Measurements from ENCODE around the gene CDH5.
"Not testable (repeated sequence)": the region's sequence is repeated elsewhere in the genome, so short reads cannot be mapped to it uniquely, and the experiment has no call there.

The CDH5 gene

DNA sequence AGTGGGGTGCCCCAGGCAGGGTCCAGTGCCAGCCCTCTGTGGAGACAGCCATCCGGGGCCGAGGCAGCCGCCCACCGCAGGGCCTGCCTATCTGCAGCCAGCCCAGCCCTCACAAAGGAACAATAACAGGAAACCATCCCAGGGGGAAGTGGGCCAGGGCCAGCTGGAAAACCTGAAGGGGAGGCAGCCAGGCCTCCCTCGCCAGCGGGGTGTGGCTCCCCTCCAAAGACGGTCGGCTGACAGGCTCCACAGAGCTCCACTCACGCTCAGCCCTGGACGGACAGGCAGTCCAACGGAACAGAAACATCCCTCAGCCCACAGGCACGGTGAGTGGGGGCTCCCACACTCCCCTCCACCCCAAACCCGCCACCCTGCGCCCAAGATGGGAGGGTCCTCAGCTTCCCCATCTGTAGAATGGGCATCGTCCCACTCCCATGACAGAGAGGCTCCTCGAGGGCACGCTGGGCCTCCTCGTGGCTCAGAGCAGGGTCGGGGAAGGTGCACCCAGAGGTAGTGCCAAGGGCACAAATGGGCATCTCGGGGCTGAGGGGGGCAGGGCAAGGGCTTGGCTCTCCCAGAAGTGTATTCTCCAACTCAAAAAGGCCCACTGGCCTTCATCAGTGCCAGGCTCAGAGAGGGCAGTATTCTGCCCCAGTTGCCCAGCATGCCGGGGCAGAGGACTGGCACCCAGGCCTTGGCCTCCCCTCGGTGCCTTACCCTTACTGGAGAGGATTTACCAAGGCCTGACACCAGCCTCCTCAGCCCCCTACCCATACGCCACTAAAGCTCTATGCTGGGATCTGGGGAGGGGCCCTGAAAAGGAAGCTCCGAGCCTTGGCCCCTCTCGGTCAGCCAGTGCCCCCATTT, at the start of gene CDH5:
Gene CDH5, plus strand, starts transcription at position 259 of the 867 bp plus-strand sequence. CDS start 12,647 bp downstream, outside the sequence.
- no peak for DNase-seq

DNA sequence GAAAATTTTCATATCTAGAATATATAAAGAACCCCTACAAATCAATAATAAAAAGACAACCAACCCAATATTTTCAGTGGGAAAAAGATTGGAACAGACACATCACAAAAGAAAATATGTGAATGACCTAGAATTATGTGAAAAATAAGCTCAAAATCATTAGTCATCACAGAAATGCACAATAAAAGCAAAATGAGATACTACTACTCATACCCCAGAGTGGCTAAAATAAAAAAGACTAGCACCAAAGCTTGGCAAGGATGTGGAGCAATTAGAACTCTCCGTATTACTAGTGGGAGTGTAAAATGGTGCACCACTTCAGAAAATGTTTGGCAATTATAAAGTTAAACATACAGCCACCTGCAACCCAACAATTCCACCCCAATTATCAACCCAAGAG, 48.0 kb upstream of the CDH5 start:
- peak; percentile 74 for DNase-seq

GRCh38 chr16:66320774-66321173, 45.7 kb upstream of the CDH5 start:
- no peak for DNase-seq

GRCh38 chr16:66322174-66322573, 44.3 kb upstream of the CDH5 start:
- no peak for DNase-seq

GRCh38 chr16:66324815-66325515, 41.5 kb upstream of the CDH5 start:
- DNase-seq: no peak

DNA sequence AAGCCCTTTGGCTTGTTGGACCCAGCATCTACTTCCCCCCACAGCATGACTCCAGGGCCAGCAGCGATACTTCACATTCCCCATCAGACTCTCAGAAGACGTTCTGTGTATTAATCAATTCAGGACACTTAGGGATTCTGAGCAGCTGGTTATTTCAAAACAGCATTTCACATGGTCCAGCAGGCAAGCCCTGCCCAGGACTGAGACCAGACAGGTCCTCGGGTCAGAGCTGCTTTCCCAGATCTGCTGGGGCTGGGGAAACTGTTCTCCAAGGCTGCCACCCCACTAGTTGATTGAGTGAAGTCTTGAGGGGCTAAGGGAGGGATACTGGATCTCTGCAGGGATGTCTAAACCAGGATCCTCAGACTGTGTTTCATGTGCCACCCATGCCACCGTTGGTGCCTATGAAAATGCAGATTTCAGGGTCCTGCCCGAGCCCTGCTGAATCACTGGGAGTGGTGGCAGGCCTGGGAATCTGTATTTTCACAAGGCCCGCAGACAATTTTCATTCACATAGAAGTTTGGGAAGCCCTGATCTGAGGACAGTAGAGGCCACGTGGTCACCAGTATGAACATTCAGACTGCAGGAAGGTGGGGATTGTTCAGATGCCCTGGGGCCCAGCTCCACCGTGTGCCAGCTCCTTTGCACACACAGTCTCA, 40.6 kb upstream of the CDH5 start:
- no peak for DNase-seq

GRCh38 chr16:66326991-66327513, 39.4 kb upstream of the CDH5 start:
- DNase-seq: peak; percentile 62

- DNase-seq: no peak
These were observed 38.2 kb upstream of the CDH5 start for GRCh38 chr16:66328282-66328681.

DNA sequence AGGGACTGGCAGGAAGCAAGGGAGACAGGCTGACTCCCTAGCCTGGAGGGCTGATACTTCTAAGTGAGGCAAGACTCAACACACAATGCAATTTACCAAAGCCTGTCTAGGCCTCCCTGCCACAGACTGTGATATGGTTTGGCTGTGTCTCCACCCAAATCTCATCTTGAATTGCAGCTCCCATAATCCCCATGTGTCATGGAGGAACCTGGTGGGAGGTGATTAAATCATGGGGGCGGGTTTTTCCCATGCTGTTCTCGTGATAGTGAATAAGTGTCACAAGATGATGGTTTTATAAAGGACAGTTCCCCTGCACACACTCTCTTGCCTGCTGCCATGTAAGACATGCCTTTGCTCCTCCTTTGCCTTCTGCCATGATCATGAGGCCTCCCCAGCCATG, 35.0 kb upstream of the CDH5 start:
- not testable (repeated sequence) for DNase-seq

DNA sequence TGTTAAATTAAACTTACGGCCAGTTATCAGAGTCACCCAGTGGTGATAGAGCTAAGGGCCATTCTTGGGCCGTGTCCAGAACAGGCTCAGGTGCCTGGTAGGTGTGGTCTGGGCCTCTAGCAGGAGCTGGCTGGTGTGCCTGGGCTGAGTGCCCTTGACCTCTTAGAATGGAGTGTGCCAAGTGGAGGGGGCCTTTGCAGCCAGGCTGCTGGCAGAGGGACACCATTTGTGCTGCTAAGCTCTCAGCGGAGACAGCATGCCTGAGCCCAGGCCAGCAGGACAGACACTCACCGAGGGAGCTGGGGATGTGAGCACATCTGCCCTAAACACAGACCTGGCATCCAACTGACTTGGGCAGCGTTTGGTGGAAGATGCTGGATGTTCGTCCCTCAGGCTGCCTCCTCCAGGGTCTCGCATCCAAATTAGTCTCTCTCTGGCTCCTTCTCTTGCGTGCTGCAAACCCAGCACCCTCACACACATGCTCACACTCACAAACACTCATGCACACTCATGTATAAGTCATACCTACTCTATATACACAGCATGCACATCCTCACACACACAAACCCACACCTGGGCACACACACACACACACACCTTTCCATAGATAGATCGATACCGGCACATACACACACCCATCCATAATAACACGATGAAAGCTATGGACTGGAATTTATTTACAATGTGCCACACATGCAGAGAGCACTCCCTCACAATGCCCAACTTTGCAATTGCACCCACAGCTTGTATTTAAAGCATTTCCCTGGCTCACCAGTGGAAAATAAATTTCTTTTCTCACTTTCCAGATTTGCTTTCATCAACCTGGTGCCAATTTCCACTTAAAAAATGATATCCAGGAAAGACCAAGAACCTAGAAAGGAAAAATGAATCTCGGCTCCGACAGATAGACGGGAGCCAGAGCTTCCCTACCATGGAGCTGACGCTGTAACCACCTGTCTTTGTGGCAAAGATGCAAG, 33.6 kb upstream of the CDH5 start:
- no peak for DNase-seq

DNA sequence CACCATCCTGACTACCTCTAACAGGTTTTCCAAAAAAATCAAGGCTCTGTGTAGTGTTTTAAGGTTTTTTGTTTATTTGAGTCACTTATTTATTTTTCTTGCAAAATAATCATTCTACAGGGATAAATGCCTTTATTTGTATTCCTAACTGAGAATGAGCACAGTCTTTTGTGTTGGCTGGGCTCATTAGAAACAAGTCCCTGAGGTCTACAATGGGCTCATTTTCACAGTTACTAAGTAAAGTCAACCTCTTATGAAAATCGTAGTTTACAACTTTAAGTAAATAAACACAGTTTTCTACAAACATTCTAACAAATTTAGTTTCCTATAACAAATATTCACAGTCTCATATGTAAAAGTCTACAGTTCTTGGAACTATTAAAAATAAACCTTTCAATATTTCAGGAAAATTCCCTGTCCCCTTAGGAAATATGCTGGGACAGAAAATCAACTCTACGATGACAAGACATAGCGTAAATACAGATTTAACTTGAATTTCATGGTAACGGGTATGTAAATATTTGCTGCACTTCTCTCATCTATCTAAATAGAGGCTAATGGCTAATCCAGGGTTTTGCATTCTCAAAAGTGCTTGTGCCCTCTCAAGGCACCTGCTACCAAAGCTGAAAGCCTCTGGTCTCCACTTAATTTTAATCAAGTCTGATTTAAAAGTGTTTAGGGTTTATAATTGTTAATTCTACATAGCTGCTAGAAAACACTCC, 31.5 kb upstream of the CDH5 start:
- peak; percentile 81 for DNase-seq

DNA sequence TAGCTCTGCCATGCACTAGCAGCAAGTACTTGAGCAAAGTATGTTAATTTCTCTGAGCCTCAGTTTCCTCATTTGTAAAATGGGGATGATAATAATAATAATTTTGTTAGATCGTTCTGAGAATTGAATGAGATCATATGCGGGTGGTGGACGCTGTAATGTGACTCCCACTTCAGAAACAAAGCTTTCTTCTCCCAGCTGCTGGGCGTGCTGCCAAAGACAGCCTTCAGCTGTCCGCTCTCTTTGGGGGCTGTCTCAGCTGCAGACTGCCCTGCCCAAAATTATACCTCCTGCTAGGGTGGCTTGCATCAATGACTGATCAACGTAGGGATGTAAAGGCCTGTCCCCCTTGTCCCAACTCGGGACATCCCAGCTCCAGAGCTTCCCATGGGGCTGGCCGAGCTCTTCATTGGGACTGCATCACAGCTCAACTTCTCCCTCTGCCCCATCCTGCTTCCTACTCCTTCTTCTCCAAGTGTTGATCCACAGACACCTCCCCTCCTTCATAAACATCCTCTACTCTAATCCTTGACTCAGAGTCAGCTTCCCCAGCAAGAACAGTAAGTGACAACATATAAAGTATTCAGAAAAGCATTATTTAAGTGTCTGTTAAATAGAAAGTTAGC, 30.7 kb upstream of the CDH5 start:
- peak; percentile 78 for DNase-seq

- no peak for DNase-seq
These were observed 28.9 kb upstream of the CDH5 start for GRCh38 chr16:66337463-66338188.

- DNase-seq: no peak
These were observed 24.1 kb upstream of the CDH5 start for GRCh38 chr16:66342294-66342900.

- DNase-seq: peak; percentile 26
These were observed 21.9 kb upstream of the CDH5 start for GRCh38 chr16:66344533-66345145.

- DNase-seq: no peak
These were observed 20.3 kb upstream of the CDH5 start for GRCh38 chr16:66346221-66346620.

- DNase-seq: no peak
These were observed 14.2 kb upstream of the CDH5 start for GRCh38 chr16:66352304-66352703.

DNA sequence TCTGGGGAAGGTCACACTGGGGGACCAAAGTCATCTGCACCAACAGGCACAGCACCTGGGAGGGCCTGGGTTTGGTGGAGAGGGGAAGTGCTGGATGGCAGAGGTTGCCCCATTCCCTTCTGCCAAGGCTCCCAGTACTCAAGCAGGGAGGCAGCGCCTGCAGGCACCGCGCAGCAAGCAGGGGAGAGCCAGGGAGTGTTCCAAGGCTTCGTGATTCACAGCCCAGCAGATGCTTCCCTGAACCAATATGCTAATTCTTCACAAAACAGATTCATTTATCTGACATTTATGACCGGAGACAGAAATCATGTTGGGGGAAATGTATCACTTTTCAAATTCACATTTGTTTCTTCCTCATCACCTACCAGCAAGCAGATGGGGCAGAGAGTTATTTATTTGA, 13.4 kb upstream of the CDH5 start:
- DNase-seq: no peak
